GM04504 (cell line): ENCODE results near the gene FAM78B.

Experiments used
- DNase-seq: peaks from one replicate; pipeline ENCODE4 v3.0.0-alpha.2; 2012; ENCODE audit warnings: low read depth

Gene FAM78B

GRCh38 chr1:166166698-166167571, at the start of gene FAM78B:
Gene FAM78B, minus strand, starts transcription at chr1:166167001. Its CDS starts 753 bp downstream, at chr1:166166248.
- peak; percentile 15 for DNase-seq

GRCh38 chr1:166202546-166202945, 35.7 kb upstream of the FAM78B start:
- DNase-seq = no peak

GRCh38 chr1:166200743-166201142, 33.9 kb upstream of the FAM78B start:
- DNase-seq = no peak

GRCh38 chr1:166197597-166197996, 30.8 kb upstream of the FAM78B start:
- DNase-seq = no peak

GRCh38 chr1:166197141-166197540, 30.3 kb upstream of the FAM78B start:
- DNase-seq = no peak

GRCh38 chr1:166193057-166193698, 26.4 kb upstream of the FAM78B start:
- no peak for DNase-seq

GRCh38 chr1:166190400-166190799, 23.6 kb upstream of the FAM78B start:
- DNase-seq = no peak

DNA sequence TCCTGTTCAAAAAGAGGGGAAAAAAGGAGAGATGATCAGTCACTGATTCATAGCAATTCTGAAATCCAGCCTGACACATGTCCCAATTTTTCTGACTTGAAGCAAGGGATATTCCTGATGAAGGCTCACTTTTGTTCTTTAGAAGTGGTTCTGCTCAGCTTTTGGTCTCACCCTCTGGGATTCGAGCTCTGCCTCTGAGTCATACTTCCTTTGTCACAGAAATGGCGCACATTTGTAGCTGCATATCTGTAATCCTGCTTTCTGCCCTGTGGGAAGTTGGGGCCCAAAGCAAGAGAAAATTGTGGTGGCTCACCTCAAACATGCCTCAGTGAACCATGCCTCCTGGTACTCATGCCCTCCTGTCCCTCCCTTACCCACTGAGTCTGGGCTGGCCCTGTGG, 22.3 kb upstream of the FAM78B start:
- DNase-seq = no peak

DNA sequence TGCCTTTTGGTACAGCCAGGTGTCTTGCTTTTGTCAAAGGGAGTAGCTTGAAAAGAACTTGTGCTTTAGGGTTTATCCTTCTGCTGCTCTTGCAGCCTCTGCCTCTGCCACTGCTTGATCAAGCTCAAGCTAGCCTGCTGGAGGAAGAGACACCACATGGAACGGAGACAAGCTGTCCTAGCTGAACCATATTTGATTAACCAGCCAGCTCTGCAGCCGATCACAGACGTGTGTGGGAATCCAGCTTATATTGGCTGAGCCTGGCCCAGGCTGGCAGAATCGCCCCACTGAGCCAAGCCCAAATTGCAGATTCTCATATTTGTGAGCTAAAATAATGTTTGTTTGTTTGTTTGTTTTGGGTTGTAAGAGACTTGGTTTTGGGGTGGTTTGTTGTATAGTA, 18.7 kb upstream of the FAM78B start:
- DNase-seq = no peak

GRCh38 chr1:166184897-166185296, 18.1 kb upstream of the FAM78B start:
- no peak for DNase-seq

DNA sequence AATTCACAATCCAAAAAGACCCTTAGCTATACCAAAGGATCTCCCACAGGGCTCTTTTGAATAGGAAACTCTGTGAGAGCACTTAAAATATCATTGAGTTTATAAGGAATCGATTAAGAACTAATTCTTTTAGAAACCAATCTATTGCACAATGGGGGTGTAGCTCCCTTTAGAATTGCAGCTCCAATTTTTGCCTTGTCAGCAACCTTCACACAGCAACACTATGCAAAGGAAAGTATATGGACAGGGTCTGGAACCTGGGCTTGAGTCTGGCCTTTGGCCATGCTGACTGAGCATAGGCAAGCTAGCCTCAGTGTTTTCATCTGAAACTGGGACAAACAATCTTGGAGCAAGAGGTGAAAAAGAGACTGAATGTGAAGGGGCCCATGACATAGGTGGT, 17.2 kb upstream of the FAM78B start:
- no peak for DNase-seq

GRCh38 chr1:166182281-166182680, 15.5 kb upstream of the FAM78B start:
- no peak for DNase-seq

DNA sequence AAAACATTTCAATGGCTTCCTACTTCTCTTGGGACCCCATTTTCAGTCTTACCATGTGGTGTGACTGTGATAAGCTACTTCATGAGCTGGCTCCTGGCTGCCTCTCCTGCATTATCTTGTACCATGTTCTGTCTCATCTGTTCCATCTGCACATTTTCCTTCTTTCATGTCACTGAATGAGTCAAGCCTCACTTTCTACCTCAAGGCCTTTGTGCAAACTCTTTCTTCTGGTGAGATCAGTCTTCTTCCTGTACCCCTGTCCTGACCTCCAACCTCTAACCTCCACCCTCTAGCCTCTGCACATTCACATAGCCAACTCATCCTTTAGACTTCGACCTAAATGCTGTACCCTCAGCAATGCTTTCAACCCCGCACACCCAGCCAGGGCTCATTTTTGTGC, 9.6 kb upstream of the FAM78B start:
- no peak for DNase-seq

GRCh38 chr1:166175032-166175431, 8.2 kb upstream of the FAM78B start:
- DNase-seq = no peak

DNA sequence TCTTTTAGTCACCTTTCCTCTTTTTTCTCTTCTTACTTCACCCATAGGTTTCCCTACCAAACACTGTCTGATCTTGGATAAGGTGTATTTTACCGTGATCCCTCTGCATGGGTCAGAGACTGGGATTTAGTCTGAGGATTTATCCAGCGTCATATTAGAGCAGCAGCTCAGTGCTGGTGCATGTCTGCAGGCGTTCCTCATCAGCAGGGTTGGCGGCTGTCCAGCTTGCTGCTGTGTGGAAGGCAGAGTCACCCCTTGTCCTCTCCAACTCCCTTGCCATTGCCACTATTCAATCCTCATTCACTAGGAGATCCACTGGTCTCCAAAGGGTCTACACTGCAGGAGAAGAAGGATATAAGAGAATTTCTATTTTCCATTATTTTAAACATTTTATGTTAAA, 7.3 kb upstream of the FAM78B start:
- no peak for DNase-seq

DNA sequence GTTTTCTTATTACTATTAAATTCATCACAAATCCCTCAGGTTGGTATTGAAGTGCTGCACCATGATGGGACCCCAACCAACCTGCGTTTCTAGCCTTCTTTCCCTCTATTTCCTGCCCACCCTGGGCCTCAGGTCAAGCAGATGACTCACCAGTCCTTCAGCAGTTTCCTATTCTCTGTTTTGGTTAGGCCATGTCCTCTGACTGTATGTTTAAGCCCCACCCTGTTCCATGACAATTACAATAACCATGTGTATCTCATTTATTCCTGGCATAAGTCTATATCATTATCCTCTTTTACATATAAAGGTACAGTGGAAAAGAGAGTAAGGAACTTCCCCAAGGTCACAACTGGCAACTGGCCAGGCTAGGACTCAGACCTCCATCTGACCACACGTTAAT, 5.3 kb upstream of the FAM78B start:
- no peak for DNase-seq

DNA sequence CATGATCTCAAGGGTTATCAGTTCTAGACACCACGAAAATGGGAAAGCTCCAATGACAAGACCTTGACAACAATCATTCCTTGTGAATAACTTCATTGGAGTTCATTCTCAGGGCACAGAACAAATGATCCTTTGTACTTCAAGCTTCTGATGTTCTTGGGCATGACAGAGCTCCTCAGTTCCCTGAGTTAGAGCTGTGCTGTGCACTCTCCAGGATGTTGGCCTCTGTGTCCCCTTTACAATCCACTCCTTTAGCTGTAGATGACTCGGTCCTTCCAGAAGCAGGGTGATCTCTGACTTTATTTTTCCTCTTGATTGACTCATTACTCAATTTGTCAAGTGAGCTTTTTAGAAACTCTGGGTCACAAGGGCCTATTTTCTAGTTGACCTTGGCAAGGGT, 3.9 kb upstream of the FAM78B start:
- no peak for DNase-seq

DNA sequence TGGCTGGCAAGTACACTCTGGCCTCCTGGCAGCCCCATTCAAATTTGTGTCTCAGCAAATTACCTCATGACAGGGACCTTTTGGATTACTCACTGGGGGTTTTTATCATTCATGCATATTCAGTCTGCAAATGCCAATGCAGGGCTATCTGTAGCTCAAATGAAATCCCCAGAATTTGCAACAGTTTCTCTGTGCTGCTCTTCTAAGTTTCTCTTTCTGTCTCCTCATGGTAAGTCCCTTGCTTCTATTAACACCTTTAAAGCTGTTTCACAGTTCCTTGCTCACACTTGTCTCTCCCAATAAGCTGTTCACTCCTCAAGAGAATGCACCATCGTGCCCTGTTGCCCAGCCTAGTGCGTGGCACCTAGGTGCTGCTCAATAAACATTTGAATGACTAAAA, 3.3 kb upstream of the FAM78B start:
- no peak for DNase-seq

DNA sequence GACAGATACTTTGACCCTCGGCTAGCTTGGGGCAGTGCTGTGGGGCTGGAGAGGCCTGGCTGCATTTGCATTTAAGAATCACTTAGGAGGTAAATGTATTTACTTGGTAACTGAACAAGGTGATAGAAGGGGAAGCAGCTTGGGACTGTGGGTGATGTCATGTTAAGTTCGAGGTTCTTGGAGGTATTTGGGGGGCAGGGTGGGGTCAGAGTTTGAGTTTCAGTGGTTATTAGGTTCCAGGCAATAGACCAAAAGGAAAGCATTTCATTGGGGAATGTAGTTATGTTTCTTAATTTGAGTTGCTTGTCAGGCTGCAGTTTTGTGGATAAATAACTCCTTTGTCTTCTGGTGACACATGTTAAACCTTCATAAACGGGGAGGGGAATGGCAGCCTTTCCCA, 2.4 kb upstream of the FAM78B start:
- no peak for DNase-seq

- no peak for DNase-seq
These were observed 748 bp upstream of the FAM78B start for GRCh38 chr1:166167572-166167925.

- DNase-seq = no peak
These were observed 488 bp downstream of the FAM78B start for GRCh38 chr1:166166329-166166697.

GRCh38 chr1:166165661-166166328, 1.0 kb downstream of the FAM78B start:
- no peak for DNase-seq

- DNase-seq = peak; percentile 5
These were observed 1.7 kb downstream of the FAM78B start for GRCh38 chr1:166164995-166165660.
